HEK293T (cell line): ENCODE measurements around the gene BSPH1.

Experiments used
- ARNT ChIP-seq: fragments of 450-650 bp; IDR thresholded peaks from 2 replicates; pipeline ENCODE4 v1.6.1; 2017; ENCODE audit warnings: mild to moderate bottlenecking
- BHLHE40 ChIP-seq: fragments of 450-650 bp; IDR thresholded peaks from 2 replicates; pipeline ENCODE4 v1.6.1; 2016; ENCODE audit warnings: mild to moderate bottlenecking, moderate library complexity, borderline replicate concordance
- ELF4 ChIP-seq: fragments of 450-650 bp; IDR thresholded peaks from 2 replicates; pipeline ENCODE4 v1.6.1; 2017; ENCODE audit warnings: antibody characterized with exemption
- FOXA1 ChIP-seq: fragments of 450-650 bp; IDR thresholded peaks from 2 replicates; pipeline ENCODE4 v1.6.1; 2016; ENCODE audit warnings: mild to moderate bottlenecking
- FOXK2 ChIP-seq: fragments of 450-650 bp; IDR thresholded peaks from 2 replicates; pipeline ENCODE4 v1.6.1; 2016; ENCODE audit warnings: mild to moderate bottlenecking
- FOXM1 ChIP-seq: fragments of 450-650 bp; IDR thresholded peaks from 2 replicates; pipeline ENCODE4 v1.6.1; 2017; ENCODE audit warnings: mild to moderate bottlenecking, borderline replicate concordance
- HDGF ChIP-seq: fragments of 450-650 bp; IDR thresholded peaks from 2 replicates; pipeline ENCODE4 v1.6.1; 2017; ENCODE audit warnings: antibody characterized with exemption, borderline replicate concordance
- L3MBTL2 ChIP-seq: fragments of 450-650 bp; conservative IDR thresholded peaks from 2 replicates; pipeline ENCODE4 v1.6.1; 2016; ENCODE audit warnings: mild to moderate bottlenecking
- LEF1 ChIP-seq: fragments of 450-650 bp; IDR thresholded peaks from 2 replicates; pipeline ENCODE4 v1.6.1; 2017; ENCODE audit warnings: mild to moderate bottlenecking, borderline replicate concordance
- SP1 ChIP-seq: fragments of 450-650 bp; IDR thresholded peaks from 2 replicates; pipeline ENCODE4 v1.6.1; 2017
- SUZ12 ChIP-seq: fragments of 450-650 bp; IDR thresholded peaks from 2 replicates; pipeline ENCODE4 v1.6.1; 2016; ENCODE audit warnings: mild to moderate bottlenecking
- TARDBP ChIP-seq: fragments of 450-650 bp; IDR thresholded peaks from 2 replicates; pipeline ENCODE4 v1.6.1; 2016
- ZNF384 ChIP-seq: fragments of 450-650 bp; IDR thresholded peaks from 2 replicates; pipeline ENCODE4 v1.6.1; 2016
- TF ChIP-seq, protein P1 (sequence below): fragments of 450-650 bp; IDR thresholded peaks from 2 replicates; pipeline ENCODE4 v1.6.1; 2016

DNA sequence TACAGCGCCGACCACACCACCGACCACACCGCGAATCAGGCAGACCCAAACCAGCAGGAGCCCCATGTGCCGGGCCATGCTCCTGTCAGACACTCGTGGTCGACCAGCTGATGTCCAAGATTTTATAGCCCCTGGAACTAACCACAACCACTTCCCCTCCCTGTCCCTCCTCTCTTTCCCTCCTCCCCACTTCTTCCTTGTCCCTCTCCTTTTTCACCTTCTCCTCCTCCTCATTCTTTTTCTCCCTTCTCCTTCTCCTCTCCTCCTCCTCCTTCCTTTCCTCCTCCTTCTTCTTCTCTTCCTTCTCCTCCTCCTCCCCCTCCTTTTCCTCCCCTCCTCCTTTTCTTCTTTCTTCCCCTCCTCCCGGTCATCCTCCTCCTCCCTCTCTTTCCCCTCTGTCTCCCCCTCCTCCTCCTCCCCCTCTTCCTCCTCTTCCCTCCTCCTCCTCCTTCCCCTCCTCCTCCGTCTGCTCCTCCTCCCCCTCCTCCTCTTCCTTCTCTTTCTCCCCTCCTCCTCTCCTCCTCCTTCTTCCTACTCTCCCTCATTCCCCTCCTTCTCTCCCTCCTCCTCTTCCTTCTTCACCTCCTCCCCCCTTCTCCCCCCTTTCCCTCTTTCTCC lies 670 bp downstream of the BSPH1 start:
- TF ChIP-seq ZNF384 (no peak), HDGF (no peak), TARDBP (no peak), BHLHE40 (no peak), LEF1 (no peak), ELF4 (no peak), SP1 (no peak), ARNT (no peak), L3MBTL2 (no peak), SUZ12 (no peak), FOXK2 (no peak), FOXA1 (no peak), FOXM1 (no peak)
- TF ChIP-seq, protein P1, sequence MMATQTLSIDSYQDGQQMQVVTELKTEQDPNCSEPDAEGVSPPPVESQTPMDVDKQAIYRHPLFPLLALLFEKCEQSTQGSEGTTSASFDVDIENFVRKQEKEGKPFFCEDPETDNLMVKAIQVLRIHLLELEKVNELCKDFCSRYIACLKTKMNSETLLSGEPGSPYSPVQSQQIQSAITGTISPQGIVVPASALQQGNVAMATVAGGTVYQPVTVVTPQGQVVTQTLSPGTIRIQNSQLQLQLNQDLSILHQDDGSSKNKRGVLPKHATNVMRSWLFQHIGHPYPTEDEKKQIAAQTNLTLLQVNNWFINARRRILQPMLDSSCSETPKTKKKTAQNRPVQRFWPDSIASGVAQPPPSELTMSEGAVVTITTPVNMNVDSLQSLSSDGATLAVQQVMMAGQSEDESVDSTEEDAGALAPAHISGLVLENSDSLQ = no peak
